GM21619 (cell line): ENCODE data around the gene IFI16.
"Not testable (repeated sequence)": the region's sequence is repeated elsewhere in the genome, so short reads cannot be mapped to it uniquely, and the experiment has no call there.

Experiments used
- ATAC-seq: cut with Tn5 transposase; IDR thresholded peaks from one replicate; pipeline ENCODE4 v1.9.1; 2021; ENCODE audit not compliant: unreplicated experiment

Gene IFI16

DNA sequence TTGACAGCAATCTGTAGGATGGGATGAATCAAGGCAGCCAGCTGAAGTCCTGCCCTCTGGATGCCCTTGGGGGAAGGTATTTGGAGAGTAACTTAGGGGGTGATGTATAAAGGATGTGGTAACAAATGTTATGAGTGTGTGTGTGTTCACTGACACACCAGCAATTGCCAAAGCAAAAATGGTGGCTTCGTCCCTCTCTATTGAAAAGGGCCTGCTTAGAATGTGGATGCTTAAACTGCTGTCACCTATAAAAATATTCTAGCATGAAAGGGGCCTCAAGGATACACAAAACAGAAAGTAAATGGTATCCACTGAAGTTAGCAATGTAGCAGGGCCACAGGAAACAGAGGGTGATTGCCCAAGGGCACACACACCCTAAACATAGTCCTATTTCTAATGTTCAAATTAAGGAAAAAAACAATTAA, 81.9 kb downstream of the IFI16 start:
- ATAC-seq: no peak

DNA sequence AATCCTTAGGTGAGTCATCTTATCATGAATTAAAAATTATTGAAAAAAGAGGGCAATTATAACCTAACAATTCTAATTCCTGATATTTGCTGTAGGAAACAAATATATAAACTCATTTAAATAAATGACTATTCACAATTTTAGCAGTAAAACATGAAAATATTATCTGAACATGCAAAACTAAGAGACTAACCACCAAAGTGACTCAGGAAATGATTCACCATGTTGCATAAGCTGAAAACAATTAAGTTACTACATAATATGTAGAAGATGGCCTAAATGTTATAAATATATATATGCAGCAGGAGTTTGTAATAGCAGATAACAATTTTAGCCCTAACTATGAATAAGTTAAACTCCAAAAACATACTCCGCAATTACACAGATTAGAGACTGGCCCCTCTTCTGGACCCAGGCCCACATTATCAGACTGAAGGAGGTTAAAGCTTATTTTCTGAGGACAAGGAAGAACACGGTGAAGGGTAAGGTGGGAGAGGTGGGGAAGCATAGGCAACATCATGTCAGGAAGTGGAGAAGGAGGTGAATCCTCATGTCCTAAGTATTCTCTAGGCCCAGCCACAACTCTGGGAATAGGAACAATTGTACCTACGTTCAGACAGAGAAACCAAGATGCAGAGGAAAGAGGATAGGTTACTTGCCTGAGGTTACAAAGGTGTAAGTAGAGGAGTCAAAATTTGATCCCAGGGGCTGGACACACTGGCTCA, 82.5 kb downstream of the IFI16 start:
- ATAC-seq: no peak

DNA sequence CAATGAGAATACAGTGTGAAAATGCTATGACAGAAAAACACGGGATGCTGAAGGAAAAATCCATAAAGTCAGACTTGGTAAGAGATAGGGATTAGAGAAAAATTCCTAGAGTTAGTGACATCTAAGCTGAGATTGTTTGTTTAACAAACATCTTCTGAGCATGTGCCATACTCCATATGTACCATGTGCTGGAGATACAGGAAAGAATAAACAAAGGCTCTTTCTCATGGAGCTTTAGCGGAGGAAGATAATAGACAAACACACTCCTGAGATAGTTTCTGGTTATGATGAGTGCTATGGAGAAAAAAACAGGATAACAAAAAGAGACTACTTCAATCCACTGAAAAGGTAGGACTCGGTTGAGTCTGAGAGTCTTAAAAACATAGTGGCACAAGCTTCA, 88.9 kb downstream of the IFI16 start:
- ATAC-seq: no peak

DNA sequence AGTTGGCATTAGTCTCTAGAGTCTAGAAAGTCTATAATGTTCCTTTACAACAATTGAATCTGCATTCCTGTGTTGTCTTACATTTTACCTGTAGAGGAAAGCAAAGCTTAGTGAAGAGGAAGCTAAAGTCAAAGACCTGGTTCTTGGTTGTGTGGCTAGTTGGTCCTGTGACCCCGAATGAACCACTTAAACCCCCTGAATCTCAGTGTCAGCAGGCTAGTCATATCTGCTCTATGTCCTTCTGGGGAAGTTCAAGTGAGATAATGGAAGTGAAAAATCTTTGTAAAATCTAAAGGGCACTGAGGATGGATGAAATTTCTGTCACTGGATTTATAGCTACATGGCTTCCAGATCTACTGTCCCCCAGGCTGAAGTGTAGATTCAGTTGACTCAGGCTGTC, 90.9 kb downstream of the IFI16 start:
- ATAC-seq: no peak

DNA sequence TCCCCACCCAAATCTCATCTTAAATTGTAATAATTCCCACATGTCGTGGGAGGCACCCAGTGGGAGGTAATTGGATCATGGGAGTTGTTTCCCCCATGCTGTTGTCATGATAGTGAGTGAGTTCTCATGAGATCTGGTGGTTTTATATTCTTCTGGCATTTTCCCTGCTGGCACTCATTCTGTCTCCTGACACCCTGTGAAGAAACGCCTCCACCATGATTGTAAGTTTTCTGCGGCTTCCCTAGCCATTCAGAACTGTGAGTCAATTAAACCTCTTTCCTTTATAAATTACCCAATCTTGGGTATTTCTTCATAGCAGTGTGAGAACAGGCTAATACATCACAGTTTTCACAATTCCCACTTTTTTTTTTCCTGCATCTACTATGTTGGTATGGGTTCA, 93.3 kb downstream of the IFI16 start:
- ATAC-seq: not testable (repeated sequence)
